Kasumi-1 (cell line): ENCODE data around the gene CCDC102A.
A peak's percentile ranks its signal among the peaks of the same experiment; 100 is the strongest.
"Not testable (repeated sequence)": the region's sequence is repeated elsewhere in the genome, so short reads cannot be mapped to it uniquely, and the experiment has no call there.

ENCODE experiments used
- DNase-seq, 2 experiments: peaks; one replicate each; lab custom pipeline; 2025; lab: John Stamatoyannopoulos, UW

CCDC102A gene

GRCh38 chr16:57565461-57565860 lies 29.1 kb upstream of the CCDC102A start:
- DNase-seq = no peak

GRCh38 chr16:57564571-57565270 lies 28.4 kb upstream of the CCDC102A start:
- no peak for DNase-seq

GRCh38 chr16:57563761-57564160 lies 27.4 kb upstream of the CCDC102A start:
- no peak for DNase-seq

GRCh38 chr16:57563487-57563750 lies 27.0 kb upstream of the CCDC102A start:
- no peak for DNase-seq

- no peak for DNase-seq
Observed at GRCh38 chr16:57562669-57563486, 26.5 kb upstream of the CCDC102A start.

- no peak for DNase-seq
Observed at GRCh38 chr16:57562066-57562465, 25.7 kb upstream of the CCDC102A start.

GRCh38 chr16:57559072-57559790 lies 22.9 kb upstream of the CCDC102A start:
- DNase-seq = no peak

GRCh38 chr16:57556941-57557541 lies 20.7 kb upstream of the CCDC102A start:
- DNase-seq = no peak

- no peak for DNase-seq
Observed at GRCh38 chr16:57555831-57556230, 19.5 kb upstream of the CCDC102A start.

- DNase-seq = no peak
Observed at GRCh38 chr16:57551057-57551456, 14.7 kb upstream of the CCDC102A start.

- DNase-seq = no peak
Observed at GRCh38 chr16:57549730-57550129, 13.4 kb upstream of the CCDC102A start.

GRCh38 chr16:57548408-57548807 lies 12.0 kb upstream of the CCDC102A start:
- DNase-seq = no peak

- not testable (repeated sequence) for DNase-seq
Observed at GRCh38 chr16:57547524-57547923, 11.2 kb upstream of the CCDC102A start.

- DNase-seq = peak; percentile 87 to 90
Observed at GRCh38 chr16:57544124-57544653, 7.8 kb upstream of the CCDC102A start.

- no peak for DNase-seq
Observed at GRCh38 chr16:57541754-57542435, 5.5 kb upstream of the CCDC102A start.

- no peak for DNase-seq
Observed at GRCh38 chr16:57540906-57541753, 4.8 kb upstream of the CCDC102A start.

- DNase-seq = no peak
Observed at GRCh38 chr16:57540387-57540786, 4.0 kb upstream of the CCDC102A start.

- DNase-seq = peak; percentile 44 to 47
Observed at GRCh38 chr16:57539072-57539796, 2.9 kb upstream of the CCDC102A start.

- no peak for DNase-seq
Observed at GRCh38 chr16:57538235-57538721, 1.9 kb upstream of the CCDC102A start.
